ENCODE measurements around the gene OPTN. TPM values are rescaled to one million over a fixed set of nuclear protein-coding genes. Genes with fewer than 3 reads are reported as not detected.

Gene OPTN
- total RNA-seq, 4 donors from 2014 or later = 295 to 592 (median 527) TPM

GRCh38 chr10:13099144-13099665, 758 bp upstream of the OPTN start:
- Histone ChIP-seq H3K36me3 (no peaks in the 10 kb centered on the region), H3K9me3 (no peaks in the 10 kb centered on the region), H3K4me1 (peaks cover 26 to 27% of the 10 kb centered on the region in 2 donors), H3K27me3 (no peaks in the 10 kb centered on the region), H3K27ac (peak overlapping the region; percentile 96 to 99 (median 98)), H3K4me3 (peak overlapping the region; percentile 78 to 94 (median 88))
- in situ Hi-C loops (cut with MboI; ENCODE audit: low sequenced_read_pairs in 4 of 4) (loop anchor here in 3 of 4 donors (25.0 kb wide), 4 partner anchors 187 to 887 kb away; no protein-coding TSS in a partner anchor), intact Hi-C loops (cut with DNase I; ENCODE audit: low total_unique reads) (loop anchor here (1.0 to 10.0 kb wide), 4 partner anchors 86 to 1506 kb away; no protein-coding TSS in a partner anchor)
- no peak for TF ChIP-seq POLR2A (IDR thresholded peaks at IDR 0.05)
- peak; percentile 6 to 27 for ATAC-seq
- peak in 1 of 2 donors; percentile 50 for DNase-seq

DNA sequence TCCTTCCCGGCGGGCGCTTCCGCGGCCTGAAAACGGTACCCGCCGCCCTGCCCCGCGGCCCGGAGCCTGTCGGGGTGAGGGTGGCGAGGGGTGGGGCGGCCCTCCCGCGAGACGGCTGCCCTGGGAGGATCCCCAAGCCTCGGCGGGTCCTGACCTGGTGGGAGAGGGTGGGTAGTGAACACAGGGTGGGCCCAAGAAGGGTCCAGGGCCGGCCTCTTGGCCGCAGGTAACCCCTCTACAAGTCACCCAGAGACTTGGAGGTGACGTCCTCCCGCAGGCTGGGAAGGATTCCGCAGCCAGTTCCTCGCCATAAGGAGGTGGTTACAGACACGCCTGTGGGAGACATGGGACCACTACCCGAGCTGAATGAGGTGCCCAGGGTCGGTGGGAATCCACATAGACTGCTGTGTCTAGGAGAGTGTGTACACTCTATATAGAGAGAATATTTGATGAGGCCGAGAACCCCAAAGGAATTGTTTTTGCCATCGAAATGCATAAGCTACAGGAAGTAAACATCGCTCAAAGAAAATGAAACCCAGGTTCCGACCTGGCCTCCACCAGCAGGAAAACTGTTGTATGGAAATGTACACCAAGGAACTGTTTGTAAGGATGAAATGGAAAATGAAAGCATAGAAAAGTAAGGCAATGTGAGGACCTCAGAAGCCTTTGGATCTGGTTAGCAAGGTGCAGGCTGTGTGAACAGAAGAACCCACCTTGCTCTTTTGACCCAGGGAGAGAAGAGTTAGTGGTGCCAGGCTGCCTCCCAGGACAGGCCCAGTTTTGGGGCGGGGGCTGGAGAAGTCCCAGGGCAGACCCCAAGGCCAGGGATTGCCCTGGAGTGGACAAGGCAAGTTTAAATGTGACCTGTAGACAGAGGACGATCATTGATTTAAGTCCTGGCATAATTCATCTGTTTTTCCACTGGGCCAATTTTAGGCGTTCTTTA, 659 bp downstream of the OPTN start:
- intact Hi-C loops (cut with DNase I; ENCODE audit: low total_unique reads) (loop anchor here (2.0 to 10.0 kb wide), 4 partner anchors 18 to 1356 kb away; partner anchors contain the start of genes ECHDC3, PHYH and SEPHS1), in situ Hi-C loops (cut with MboI; ENCODE audit: low sequenced_read_pairs in 4 of 4) (no loop called here)
- no peaks in the 10 kb centered on the region for H3K36me3 ChIP-seq
- TF ChIP-seq POLR2A (IDR thresholded peaks at IDR 0.05) (peak in 1 of 2 donors; percentile 56), CTCF (IDR thresholded peaks at IDR 0.05 in 4 of 5, conservative IDR thresholded peaks at IDR 0.05 in 1 of 5) (no peak)
- no peaks in the 10 kb centered on the region for H3K9me3 ChIP-seq
- peaks cover 39 to 40% of the 10 kb centered on the region in 2 donors for H3K4me1 ChIP-seq
- peak overlapping the region; percentile 78 to 94 (median 88) for H3K4me3 ChIP-seq
- H3K27me3 ChIP-seq = no peaks in the 10 kb centered on the region
- H3K27ac ChIP-seq = peak overlapping the region; percentile 96 to 99 (median 98)
- peak in 1 of 2 donors; percentile 60 for DNase-seq
- peak; percentile 22 to 32 for ATAC-seq

DNA sequence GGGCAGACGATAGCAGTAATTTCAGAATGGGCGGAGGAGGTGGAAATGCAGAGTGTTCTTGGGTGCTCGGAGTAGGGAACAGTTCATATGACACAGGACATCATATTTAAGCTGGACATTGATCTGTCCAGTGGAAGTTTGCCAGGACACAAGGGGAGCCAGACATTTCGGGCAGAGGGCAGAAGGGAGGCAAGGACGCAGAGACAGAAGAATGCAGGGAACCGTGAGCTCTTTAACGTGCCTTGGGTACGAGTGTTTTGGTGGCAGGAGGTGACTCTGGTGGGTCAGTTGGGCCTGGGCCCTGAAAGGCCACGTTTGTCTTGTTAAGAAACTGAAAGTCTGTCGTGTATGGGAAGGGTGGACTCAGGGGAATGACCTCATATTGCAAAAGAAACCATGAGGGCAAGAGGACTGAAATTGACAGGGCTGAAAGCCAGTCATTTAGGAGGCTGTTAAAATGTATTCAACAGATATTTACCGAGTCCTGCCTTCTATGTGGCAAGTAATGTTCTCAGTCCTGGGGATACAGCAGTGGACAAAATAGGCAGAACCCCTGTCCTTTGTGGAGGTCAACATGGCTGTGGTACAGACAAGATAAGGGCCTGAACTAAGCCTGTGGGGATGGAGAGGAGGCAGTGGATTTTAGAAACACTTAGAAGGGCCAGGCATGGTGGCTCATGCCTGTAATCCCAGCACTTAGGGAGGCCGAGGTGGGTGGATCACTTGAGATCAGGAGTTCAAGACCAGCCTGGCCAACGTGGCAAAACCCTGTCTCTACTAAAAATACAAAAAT, 2.2 kb downstream of the OPTN start:
- Histone ChIP-seq H3K9me3 (no peaks in the 10 kb centered on the region), H3K4me3 (peak overlapping the region; percentile 78 to 94 (median 88)), H3K27ac (peak overlapping the region; percentile 96 to 99 (median 98)), H3K36me3 (no peaks in the 10 kb centered on the region), H3K4me1 (peaks cover 54% of the 10 kb centered on the region in 2 donors), H3K27me3 (no peaks in the 10 kb centered on the region)
- peak; percentile 63 to 85 for TF ChIP-seq POLR2A (IDR thresholded peaks at IDR 0.05)
- no peak for TF ChIP-seq CTCF (IDR thresholded peaks at IDR 0.05 in 4 of 5, conservative IDR thresholded peaks at IDR 0.05 in 1 of 5)
- DNase-seq (peak; percentile 60 to 80), ATAC-seq (peak; percentile 27 to 53)
- intact Hi-C loops (cut with DNase I; ENCODE audit: low total_unique reads) = loop anchor here (5.0 to 10.0 kb wide), 3 partner anchors 200 to 1357 kb away; partner anchors contain the start of genes ECHDC3, PHYH and SEPHS1
- in situ Hi-C loops (cut with MboI; ENCODE audit: low sequenced_read_pairs in 4 of 4) = no loop called here

- no peak for TF ChIP-seq POLR2A (IDR thresholded peaks at IDR 0.05)
- TF ChIP-seq CTCF (IDR thresholded peaks at IDR 0.05 in 4 of 5, conservative IDR thresholded peaks at IDR 0.05 in 1 of 5) = no peak
- intact Hi-C loops (cut with DNase I; ENCODE audit: low total_unique reads) = loop anchor here (5.0 to 10.0 kb wide), 3 partner anchors 199 to 1359 kb away; partner anchors contain the start of genes ECHDC3, PHYH and SEPHS1
- Histone ChIP-seq H3K4me1 (peaks cover 61 to 62% of the 10 kb centered on the region in 2 donors), H3K36me3 (peaks cover 0 to under 1% of the 10 kb centered on the region in 2 donors), H3K9me3 (no peaks in the 10 kb centered on the region), H3K27me3 (no peaks in the 10 kb centered on the region), H3K27ac (peak overlapping the region; percentile 96 to 99 (median 98)), H3K4me3 (peak overlapping the region in 1 of 4 donors; percentile 5)
- no peak for DNase-seq
- ATAC-seq = no peak
- in situ Hi-C loops (cut with MboI; ENCODE audit: low sequenced_read_pairs in 4 of 4) = no loop called here
These were observed 3.6 kb downstream of the OPTN start for GRCh38 chr10:13103554-13103953.

Data from gastrocnemius medialis (tissue), 4 donors.